HEK293 (cell line): ENCODE measurements around the gene ST8SIA4.

ENCODE experiments used
- AEBP2 ChIP-seq: fragments of 450-650 bp; formaldehyde crosslinking; IDR thresholded peaks from 2 replicates; pipeline ENCODE4 v1.5.1; 2016; ENCODE audit warnings: missing biosample characterization, missing genetic modification characterization, borderline replicate concordance
- KLF16 ChIP-seq: fragments of 450-650 bp; formaldehyde crosslinking; IDR thresholded peaks from 2 replicates; pipeline ENCODE4 v1.5.1; 2017; ENCODE audit warnings: missing biosample characterization, missing genetic modification characterization
- ZFP37 ChIP-seq: fragments of 450-650 bp; formaldehyde crosslinking; IDR thresholded peaks from 2 replicates; pipeline ENCODE4 v1.5.1; 2016; ENCODE audit warnings: missing biosample characterization, missing genetic modification characterization
- ZNF202 ChIP-seq: fragments of 450-650 bp; formaldehyde crosslinking; IDR thresholded peaks from 2 replicates; pipeline ENCODE4 v1.5.1; 2016; ENCODE audit warnings: missing biosample characterization, missing genetic modification characterization, borderline replicate concordance
- ZNF514 ChIP-seq: fragments of 450-650 bp; formaldehyde crosslinking; IDR thresholded peaks from 2 replicates; pipeline ENCODE4 v1.5.1; 2016; ENCODE audit warnings: missing biosample characterization, missing genetic modification characterization
- ZNF561 ChIP-seq: fragments of 450-650 bp; IDR thresholded peaks from 2 replicates; pipeline ENCODE4 v1.5.1; 2018; ENCODE audit warnings: missing biosample characterization, missing genetic modification characterization, borderline replicate concordance
- ZNF629 ChIP-seq: fragments of 450-650 bp; formaldehyde crosslinking; IDR thresholded peaks from 2 replicates; pipeline ENCODE4 v1.5.1; 2017; ENCODE audit warnings: missing biosample characterization, missing genetic modification characterization
- ZNF658 ChIP-seq: fragments of 450-650 bp; formaldehyde crosslinking; IDR thresholded peaks from 2 replicates; pipeline ENCODE4; 2016; ENCODE audit warnings: missing biosample characterization, missing genetic modification characterization
- ZNF777 ChIP-seq: fragments of 450-650 bp; formaldehyde crosslinking; IDR thresholded peaks from 2 replicates; pipeline ENCODE4 v1.5.1; 2017; ENCODE audit warnings: missing biosample characterization, missing genetic modification characterization, borderline replicate concordance
- TF ChIP-seq, protein P1 (sequence below): fragments of 450-650 bp; formaldehyde crosslinking; IDR thresholded peaks from 2 replicates; pipeline ENCODE4 v1.5.1; 2016; ENCODE audit warnings: missing biosample characterization, missing genetic modification characterization
- TF ChIP-seq, protein P2 (sequence below): fragments of 450-650 bp; formaldehyde crosslinking; IDR thresholded peaks from 2 replicates; pipeline ENCODE4 v1.5.1; 2016; ENCODE audit warnings: missing biosample characterization, missing genetic modification characterization, low read depth
- TF ChIP-seq, protein P3 (sequence below): fragments of 450-650 bp; formaldehyde crosslinking; IDR thresholded peaks from 2 replicates; pipeline ENCODE4 v1.5.1; 2016; ENCODE audit warnings: missing biosample characterization, missing genetic modification characterization
- TF ChIP-seq, protein P4 (sequence below): fragments of 450-650 bp; formaldehyde crosslinking; IDR thresholded peaks from 2 replicates; pipeline ENCODE4 v1.5.1; 2016; ENCODE audit warnings: missing biosample characterization, missing genetic modification characterization

DNA sequence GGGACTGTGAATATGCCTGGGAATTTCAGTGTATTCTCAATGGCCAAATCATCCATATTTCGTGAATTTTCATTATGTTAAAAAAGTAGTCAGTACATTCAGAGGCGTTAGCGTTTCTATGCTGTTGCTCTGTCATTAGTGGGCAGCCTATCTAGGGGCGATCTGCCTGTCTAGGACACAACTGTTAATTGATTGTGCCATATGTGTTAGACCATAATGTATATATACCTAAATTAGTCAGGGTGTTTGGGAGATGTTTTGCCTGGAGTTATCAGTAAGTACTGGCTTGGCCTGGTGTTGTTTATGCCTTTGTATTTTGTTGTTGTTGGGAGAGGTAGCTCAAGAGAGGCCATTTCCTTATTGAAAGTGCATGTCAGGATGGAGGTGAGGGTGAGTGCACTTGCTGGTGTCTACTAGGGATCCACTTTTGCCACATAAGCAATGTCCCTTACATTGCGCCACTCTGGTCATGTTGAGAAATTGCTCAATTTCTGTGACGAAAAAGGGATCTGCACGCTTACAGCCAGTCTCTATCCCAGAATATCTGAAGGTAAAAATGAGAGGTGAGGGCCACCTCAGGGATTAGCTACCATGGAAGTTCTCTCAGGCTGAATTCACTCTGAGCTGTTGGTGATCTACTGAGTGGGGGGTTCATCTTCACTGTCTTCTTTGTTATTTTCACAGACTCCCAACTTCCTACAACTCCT, 123.3 kb downstream of the ST8SIA4 start:
- TF ChIP-seq, protein P1, sequence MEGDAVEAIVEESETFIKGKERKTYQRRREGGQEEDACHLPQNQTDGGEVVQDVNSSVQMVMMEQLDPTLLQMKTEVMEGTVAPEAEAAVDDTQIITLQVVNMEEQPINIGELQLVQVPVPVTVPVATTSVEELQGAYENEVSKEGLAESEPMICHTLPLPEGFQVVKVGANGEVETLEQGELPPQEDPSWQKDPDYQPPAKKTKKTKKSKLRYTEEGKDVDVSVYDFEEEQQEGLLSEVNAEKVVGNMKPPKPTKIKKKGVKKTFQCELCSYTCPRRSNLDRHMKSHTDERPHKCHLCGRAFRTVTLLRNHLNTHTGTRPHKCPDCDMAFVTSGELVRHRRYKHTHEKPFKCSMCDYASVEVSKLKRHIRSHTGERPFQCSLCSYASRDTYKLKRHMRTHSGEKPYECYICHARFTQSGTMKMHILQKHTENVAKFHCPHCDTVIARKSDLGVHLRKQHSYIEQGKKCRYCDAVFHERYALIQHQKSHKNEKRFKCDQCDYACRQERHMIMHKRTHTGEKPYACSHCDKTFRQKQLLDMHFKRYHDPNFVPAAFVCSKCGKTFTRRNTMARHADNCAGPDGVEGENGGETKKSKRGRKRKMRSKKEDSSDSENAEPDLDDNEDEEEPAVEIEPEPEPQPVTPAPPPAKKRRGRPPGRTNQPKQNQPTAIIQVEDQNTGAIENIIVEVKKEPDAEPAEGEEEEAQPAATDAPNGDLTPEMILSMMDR (tag by site-specific recombination) = no peak
- no peak for TF ChIP-seq ZNF514 (tag by site-specific recombination)
- no peak for TF ChIP-seq ZNF777
- no peak for TF ChIP-seq ZNF658 (tag by site-specific recombination)
- TF ChIP-seq ZFP37 (tag by site-specific recombination) = no peak
- TF ChIP-seq ZNF629 (tag by site-specific recombination) = no peak
- no peak for TF ChIP-seq KLF16
- no peak for TF ChIP-seq ZNF202 (tag by site-specific recombination)
- TF ChIP-seq, protein P2, sequence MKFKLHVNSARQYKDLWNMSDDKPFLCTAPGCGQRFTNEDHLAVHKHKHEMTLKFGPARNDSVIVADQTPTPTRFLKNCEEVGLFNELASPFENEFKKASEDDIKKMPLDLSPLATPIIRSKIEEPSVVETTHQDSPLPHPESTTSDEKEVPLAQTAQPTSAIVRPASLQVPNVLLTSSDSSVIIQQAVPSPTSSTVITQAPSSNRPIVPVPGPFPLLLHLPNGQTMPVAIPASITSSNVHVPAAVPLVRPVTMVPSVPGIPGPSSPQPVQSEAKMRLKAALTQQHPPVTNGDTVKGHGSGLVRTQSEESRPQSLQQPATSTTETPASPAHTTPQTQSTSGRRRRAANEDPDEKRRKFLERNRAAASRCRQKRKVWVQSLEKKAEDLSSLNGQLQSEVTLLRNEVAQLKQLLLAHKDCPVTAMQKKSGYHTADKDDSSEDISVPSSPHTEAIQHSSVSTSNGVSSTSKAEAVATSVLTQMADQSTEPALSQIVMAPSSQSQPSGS = no peak
- no peak for TF ChIP-seq AEBP2 (tag by site-specific recombination)
- TF ChIP-seq ZNF561 (tag by site-specific recombination) = no peak
- TF ChIP-seq, protein P3, sequence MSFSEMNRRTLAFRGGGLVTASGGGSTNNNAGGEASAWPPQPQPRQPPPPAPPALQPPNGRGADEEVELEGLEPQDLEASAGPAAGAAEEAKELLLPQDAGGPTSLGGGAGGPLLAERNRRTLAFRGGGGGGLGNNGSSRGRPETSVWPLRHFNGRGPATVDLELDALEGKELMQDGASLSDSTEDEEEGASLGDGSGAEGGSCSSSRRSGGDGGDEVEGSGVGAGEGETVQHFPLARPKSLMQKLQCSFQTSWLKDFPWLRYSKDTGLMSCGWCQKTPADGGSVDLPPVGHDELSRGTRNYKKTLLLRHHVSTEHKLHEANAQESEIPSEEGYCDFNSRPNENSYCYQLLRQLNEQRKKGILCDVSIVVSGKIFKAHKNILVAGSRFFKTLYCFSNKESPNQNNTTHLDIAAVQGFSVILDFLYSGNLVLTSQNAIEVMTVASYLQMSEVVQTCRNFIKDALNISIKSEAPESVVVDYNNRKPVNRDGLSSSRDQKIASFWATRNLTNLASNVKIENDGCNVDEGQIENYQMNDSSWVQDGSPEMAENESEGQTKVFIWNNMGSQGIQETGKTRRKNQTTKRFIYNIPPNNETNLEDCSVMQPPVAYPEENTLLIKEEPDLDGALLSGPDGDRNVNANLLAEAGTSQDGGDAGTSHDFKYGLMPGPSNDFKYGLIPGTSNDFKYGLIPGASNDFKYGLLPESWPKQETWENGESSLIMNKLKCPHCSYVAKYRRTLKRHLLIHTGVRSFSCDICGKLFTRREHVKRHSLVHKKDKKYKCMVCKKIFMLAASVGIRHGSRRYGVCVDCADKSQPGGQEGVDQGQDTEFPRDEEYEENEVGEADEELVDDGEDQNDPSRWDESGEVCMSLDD = no peak
- TF ChIP-seq, protein P4, sequence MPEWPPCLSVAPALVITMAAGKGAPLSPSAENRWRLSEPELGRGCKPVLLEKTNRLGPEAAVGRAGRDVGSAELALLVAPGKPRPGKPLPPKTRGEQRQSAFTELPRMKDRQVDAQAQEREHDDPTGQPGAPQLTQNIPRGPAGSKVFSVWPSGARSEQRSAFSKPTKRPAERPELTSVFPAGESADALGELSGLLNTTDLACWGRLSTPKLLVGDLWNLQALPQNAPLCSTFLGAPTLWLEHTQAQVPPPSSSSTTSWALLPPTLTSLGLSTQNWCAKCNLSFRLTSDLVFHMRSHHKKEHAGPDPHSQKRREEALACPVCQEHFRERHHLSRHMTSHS (tag by site-specific recombination) = no peak
